ENCODE results near the gene RAB3B.

RAB3B gene

DNA sequence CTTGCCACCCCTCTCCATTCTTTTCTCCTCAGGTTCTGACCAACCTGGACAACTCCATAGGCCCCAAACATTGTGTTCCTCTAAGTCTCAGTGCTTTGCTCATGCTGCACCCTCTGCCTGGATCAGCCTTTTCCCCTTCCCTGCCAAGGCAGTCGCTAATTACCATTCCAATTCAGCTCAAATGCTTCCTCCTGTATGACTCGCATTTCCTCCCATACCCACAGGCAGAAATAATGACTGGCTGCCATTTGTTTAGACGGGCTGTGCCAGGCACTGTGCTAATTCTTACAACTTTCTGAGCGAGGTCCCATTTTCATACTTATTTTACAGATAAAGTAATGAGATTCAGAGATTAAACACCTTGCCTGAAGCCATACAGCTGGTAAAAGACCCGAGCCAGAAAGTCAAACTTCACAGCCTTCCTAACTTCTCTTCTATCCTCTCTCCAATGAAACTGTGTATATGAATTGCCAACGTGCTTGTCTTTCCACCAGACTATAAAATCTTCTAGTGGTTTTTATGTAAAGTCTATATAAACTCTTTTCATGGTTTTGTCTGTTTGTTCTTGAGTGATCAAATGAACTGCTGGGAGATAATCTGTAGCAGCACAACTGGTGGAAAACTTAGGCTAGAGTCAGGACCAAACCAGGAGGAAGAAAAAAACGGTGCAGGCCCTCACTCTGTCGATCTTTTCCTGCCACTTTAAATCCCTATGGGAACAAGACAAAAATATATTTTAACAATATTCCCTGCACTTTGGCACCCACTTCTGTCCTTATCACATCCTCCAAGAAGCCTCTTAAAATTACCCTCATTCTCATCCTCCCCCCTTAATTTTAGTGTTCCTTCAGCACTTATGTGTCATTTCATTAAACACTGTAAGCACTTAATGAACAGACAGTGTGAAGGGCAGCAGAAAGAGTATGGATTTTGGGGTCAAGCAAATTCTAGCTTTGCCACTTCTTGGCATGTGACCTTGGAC, 33.7 kb downstream of the RAB3B start:
- no peak for DNase-seq (ENCODE audit: low read depth)

- DNase-seq (ENCODE audit: low read depth): no peak
These were observed 34.5 kb downstream of the RAB3B start for GRCh38 chr1:51955797-51956527.

GRCh38 chr1:51954783-51955182, 35.7 kb downstream of the RAB3B start:
- no peak for DNase-seq (ENCODE audit: low read depth)

DNA sequence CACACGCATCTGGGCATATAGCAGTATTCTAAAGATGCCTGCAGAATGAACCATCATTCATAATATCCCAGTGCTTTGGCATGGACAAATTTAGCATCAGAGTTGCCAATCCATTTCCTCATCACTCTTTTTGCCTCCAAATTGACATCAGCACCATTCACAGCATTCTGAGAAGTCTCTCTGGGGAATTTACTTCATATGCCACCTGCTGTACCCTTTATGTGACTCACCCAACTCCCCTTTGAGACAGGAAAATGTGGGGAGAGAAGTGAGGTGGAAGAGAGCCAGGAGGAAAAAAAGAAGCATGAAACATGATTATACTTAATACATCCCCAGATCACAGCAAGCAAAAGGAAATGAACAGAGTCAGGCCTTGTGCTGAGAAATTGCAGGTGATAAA, 37.4 kb downstream of the RAB3B start:
- no peak for DNase-seq (ENCODE audit: low read depth)

DNA sequence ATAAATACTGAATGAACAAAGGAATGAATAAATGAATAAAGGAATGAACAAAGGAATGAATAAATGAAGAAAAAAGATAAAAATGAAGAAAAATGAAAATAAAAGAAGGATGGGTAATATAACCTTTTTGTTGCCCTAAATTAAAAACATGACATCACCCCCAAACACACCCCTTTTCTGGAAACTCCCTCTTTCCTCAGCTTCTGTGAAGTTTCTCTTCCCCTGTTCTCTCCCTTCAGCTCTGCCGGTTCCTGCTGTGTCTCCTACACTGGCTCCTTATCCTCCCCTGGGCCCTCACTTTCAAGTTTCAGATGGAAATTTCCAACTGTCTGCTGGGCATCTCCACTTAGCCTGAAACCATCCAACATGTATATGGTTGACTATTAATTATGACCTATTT, 37.9 kb downstream of the RAB3B start:
- DNase-seq (ENCODE audit: low read depth): no peak

GRCh38 chr1:51950701-51951100, 39.8 kb downstream of the RAB3B start:
- no peak for DNase-seq (ENCODE audit: low read depth)

- no peak for DNase-seq (ENCODE audit: low read depth)
These were observed 41.3 kb downstream of the RAB3B start for GRCh38 chr1:51949014-51949702.

DNA sequence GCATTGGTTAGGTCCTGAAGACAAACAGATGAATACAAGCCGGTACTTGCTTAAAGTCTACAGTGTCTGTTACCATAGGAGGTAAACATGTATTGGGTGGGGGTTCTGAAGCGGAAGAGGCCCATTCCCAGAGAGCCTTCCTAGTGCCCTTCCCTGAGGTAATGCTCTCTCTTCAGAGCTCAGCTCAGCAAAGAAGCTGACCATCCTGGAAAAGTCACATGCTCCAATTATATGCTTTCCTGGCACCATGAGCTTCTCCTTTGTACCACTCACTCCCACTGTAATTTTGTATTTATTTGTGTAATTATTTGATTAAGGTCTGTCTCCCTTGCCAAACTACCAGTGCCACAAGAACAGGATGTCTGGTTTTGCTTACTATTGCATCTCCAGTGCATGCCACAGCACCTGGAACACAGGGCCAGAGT, 42.0 kb downstream of the RAB3B start:
- no peak for DNase-seq (ENCODE audit: low read depth)

- no peak for DNase-seq (ENCODE audit: low read depth)
These were observed 44.2 kb downstream of the RAB3B start for GRCh38 chr1:51946300-51946699.

DNA sequence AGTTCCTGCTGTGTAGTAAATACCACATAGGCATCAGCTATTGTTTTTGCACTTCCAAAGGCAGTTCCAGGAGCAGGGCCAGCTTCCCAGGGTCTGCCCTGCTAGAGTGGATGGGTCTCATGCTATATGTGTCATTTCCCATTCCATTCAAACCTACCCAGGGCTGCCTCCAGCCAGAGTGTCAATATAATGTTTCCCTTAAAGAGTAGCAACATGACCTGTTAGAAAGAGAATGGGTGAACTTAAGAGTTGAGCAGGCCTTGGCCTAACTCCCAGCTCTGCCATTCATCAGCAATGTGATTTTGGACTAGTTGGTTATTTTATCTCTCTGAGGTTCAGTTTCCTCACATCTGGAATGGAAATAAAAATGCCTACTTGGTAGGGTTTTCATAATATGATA, 44.9 kb downstream of the RAB3B start:
- DNase-seq (ENCODE audit: low read depth): no peak

GRCh38 chr1:51942281-51942680, 48.2 kb downstream of the RAB3B start:
- DNase-seq (ENCODE audit: low read depth): no peak

GRCh38 chr1:51941528-51941927, 49.0 kb downstream of the RAB3B start:
- no peak for DNase-seq (ENCODE audit: low read depth)

DNA sequence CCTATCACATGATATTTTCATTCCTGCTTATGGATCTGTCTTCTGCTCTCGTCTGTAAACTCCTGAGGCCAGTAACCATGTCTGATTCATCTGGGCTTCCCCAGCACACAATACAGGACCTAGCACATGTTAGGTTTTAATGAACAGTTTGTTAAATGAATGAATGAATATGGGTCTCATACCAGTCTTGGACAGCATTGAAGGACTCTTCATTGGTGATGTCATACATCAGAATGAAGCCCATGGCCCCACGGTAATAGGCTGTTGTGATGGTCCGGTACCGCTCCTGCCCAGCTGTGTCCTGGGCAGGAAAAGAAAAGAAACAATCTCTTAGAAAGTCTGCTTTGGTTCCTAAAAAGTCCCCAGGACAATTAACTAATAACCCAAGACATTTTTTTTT, 53.4 kb downstream of the RAB3B start:
- no peak for DNase-seq (ENCODE audit: low read depth)

DNA sequence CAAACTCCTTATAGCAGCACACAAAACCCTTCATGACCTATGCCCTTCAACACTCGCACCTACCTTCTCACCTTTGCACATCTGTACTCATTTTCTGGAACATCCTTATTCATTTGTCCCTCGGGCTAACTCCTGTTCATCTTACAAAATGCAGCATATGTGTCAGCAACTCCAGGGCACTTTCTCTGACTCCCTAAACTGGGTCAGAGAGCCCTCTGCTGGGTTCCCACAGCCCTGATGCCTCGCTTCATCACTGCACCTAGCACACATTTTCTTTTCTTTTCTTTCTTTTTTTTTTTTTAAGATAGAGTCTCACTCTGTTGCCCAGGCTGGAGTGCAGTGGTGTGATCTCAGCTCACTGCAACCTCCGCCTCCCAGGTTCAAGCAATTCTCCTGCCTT, 54.0 kb downstream of the RAB3B start:
- DNase-seq (ENCODE audit: low read depth): no peak

DNA sequence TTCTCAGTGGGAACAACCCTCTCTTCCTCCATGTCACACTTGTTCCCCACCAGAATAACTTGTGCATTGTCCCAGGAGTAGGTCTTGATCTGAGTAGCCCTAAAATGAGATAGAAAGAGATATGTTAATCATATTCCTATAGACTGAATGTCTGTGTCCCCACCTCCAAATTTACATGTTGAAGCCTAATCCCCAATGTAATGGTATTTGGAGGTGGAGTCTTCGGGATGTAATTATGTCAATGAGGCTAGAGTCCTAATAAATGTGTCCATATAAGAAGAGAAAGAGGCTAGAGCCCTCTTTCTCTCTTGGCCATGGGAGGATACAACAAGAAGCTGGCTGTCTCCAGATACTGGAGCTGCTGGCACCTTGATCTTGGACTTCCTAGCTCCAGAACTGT, 57.2 kb downstream of the RAB3B start:
- DNase-seq (ENCODE audit: low read depth): no peak

- no peak for DNase-seq (ENCODE audit: low read depth)
These were observed 60.2 kb downstream of the RAB3B start for GRCh38 chr1:51930329-51930728.

- DNase-seq (ENCODE audit: low read depth): no peak
These were observed 61.6 kb downstream of the RAB3B start for GRCh38 chr1:51928896-51929295.

GRCh38 chr1:51927029-51927428, 63.5 kb downstream of the RAB3B start:
- no peak for DNase-seq (ENCODE audit: low read depth)

DNA sequence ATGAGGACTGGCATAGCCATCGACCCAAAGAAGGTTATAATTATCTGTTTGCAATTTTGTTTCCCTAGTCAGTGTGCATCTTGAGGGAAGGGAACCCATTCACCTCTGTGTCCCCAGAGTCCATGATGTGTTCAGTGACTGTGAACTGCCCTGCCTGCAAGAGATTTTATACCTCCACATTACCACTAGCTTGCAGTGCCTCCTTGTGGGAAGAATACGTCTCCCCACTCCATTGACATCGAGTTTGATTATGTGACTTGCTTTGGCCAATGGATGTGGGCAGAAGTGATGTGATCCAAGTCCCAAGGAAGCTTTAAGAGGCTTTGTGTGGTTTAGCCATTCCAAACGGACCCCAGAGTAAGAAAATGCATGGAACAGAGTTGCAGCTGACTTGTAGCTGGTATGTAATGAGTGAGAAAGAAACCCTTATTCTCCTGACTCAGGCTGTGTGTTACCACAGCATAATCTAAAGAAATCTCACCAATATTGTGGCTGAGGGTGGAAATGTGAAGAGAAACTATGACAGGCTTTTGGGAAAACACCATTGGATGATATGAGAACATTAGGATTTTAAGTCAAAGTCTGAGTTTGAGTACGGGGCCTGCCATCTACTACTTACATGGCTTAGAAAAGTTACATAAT, 64.2 kb downstream of the RAB3B start:
- DNase-seq (ENCODE audit: low read depth): no peak

GRCh38 chr1:51924455-51924854, 66.0 kb downstream of the RAB3B start:
- DNase-seq (ENCODE audit: low read depth): no peak

DNA sequence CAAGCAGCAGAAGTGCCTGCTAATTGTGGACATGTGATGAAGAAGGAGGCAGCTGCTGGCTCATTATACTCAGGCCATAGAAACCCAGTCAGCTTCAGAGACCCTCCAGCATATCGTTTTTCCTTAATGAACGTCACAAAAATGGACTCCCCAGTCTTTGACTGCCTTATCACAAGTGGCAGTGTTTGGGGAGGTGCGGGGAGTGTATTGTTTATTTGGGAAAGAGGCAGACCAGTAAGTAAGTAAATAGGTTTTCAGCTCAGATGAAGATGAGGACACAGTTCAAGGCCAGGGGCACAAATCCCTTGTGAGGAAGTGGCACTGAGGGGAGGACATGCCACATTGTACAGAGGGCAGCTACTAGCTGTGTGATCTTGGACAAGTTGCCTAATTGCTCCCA, 68.5 kb downstream of the RAB3B start:
- no peak for DNase-seq (ENCODE audit: low read depth)

GRCh38 chr1:51920130-51920529, 70.4 kb downstream of the RAB3B start:
- no peak for DNase-seq (ENCODE audit: low read depth)
